ENCODE data around the gene FLRT1.

Gene FLRT1

GRCh38 chr11:64068705-64069400, 33.1 kb downstream of the FLRT1 start:
- TF ChIP-seq EZH2 (optimal IDR thresholded peaks at IDR 0.05; ENCODE audit: low read depth, low read length), result no peak
- Histone ChIP-seq H3K79me2 (ENCODE audit: low read length) (no peaks in the 10 kb centered on the region), H3K27ac (ENCODE audit: low read length) (no peak overlapping the region), H3F3A (ENCODE audit: insufficient read depth, low read length) (no peaks in the 10 kb centered on the region), H3K4me3 (ENCODE audit: low read length) (no peak overlapping the region), H3K36me3 (replicated peaks; ENCODE audit: insufficient read depth, low read length) (no peaks in the 10 kb centered on the region), H3K4me2 (ENCODE audit: low read depth, low read length) (no peak overlapping the region), H2AFZ (ENCODE audit: low read length) (no peak overlapping the region), H3K4me1 (ENCODE audit: low read length) (no peaks in the 10 kb centered on the region), H3K9me2 (replicated peaks; ENCODE audit: insufficient read depth, low read length) (no peaks in the 10 kb centered on the region), H3K9ac (ENCODE audit: low read length) (no peak overlapping the region), H3K9me3 (replicated peaks; ENCODE audit: insufficient read depth, low read length) (no peaks in the 10 kb centered on the region), H3K27me3 (replicated peaks; ENCODE audit: insufficient read depth, low read length) (no peaks in the 10 kb centered on the region), H4K20me1 (ENCODE audit: insufficient read depth, low read length) (no peaks in the 10 kb centered on the region)
- no peak for DNase-seq

GRCh38 chr11:64069401-64070313, 33.9 kb downstream of the FLRT1 start:
- TF ChIP-seq EZH2phosphoT487 (IDR thresholded peaks at IDR 0.05; ENCODE audit: low read length) (no peak), EZH2 (optimal IDR thresholded peaks at IDR 0.05; ENCODE audit: low read depth, low read length) (no peak), CTCF (IDR thresholded peaks at IDR 0.05; ENCODE audit: low read length) (no peak)
- no peaks in the 10 kb centered on the region for H3K9me3 ChIP-seq (replicated peaks; ENCODE audit: insufficient read depth, low read length)
- no peaks in the 10 kb centered on the region for H4K20me1 ChIP-seq (ENCODE audit: insufficient read depth, low read length)
- H3K9me2 ChIP-seq (replicated peaks; ENCODE audit: insufficient read depth, low read length), result no peaks in the 10 kb centered on the region
- H3F3A ChIP-seq (ENCODE audit: insufficient read depth, low read length), result no peaks in the 10 kb centered on the region
- H3K4me3 ChIP-seq (ENCODE audit: low read length), result no peak overlapping the region
- no peak overlapping the region for H3K4me2 ChIP-seq (ENCODE audit: low read depth, low read length)
- H3K79me2 ChIP-seq (ENCODE audit: low read length), result no peaks in the 10 kb centered on the region
- H3K9ac ChIP-seq (ENCODE audit: low read length), result no peak overlapping the region
- H3K4me1 ChIP-seq (ENCODE audit: low read length), result no peaks in the 10 kb centered on the region
- H3K36me3 ChIP-seq (replicated peaks; ENCODE audit: insufficient read depth, low read length), result no peaks in the 10 kb centered on the region
- no peak overlapping the region for H2AFZ ChIP-seq (ENCODE audit: low read length)
- H3K27me3 ChIP-seq (replicated peaks; ENCODE audit: insufficient read depth, low read length), result no peaks in the 10 kb centered on the region
- no peak overlapping the region for H3K27ac ChIP-seq (ENCODE audit: low read length)
- no peak for DNase-seq

- Histone ChIP-seq H3K4me1 (ENCODE audit: low read length) (no peaks in the 10 kb centered on the region), H3K4me2 (ENCODE audit: low read depth, low read length) (no peak overlapping the region), H4K20me1 (ENCODE audit: insufficient read depth, low read length) (no peaks in the 10 kb centered on the region), H3F3A (ENCODE audit: insufficient read depth, low read length) (no peaks in the 10 kb centered on the region), H3K27ac (ENCODE audit: low read length) (no peak overlapping the region), H3K9me2 (replicated peaks; ENCODE audit: insufficient read depth, low read length) (no peaks in the 10 kb centered on the region), H3K79me2 (ENCODE audit: low read length) (no peaks in the 10 kb centered on the region), H3K4me3 (ENCODE audit: low read length) (no peak overlapping the region), H3K36me3 (replicated peaks; ENCODE audit: insufficient read depth, low read length) (no peaks in the 10 kb centered on the region), H2AFZ (ENCODE audit: low read length) (no peak overlapping the region), H3K27me3 (replicated peaks; ENCODE audit: insufficient read depth, low read length) (no peaks in the 10 kb centered on the region), H3K9me3 (replicated peaks; ENCODE audit: insufficient read depth, low read length) (no peaks in the 10 kb centered on the region), H3K9ac (ENCODE audit: low read length) (no peak overlapping the region)
- no peak for TF ChIP-seq EZH2 (optimal IDR thresholded peaks at IDR 0.05; ENCODE audit: low read depth, low read length)
- TF ChIP-seq CTCF (IDR thresholded peaks at IDR 0.05; ENCODE audit: low read length), result no peak
- TF ChIP-seq EZH2phosphoT487 (IDR thresholded peaks at IDR 0.05; ENCODE audit: low read length), result no peak
- DNase-seq, result no peak
Measured at GRCh38 chr11:64070314-64070681, 34.6 kb downstream of the FLRT1 start.
